Ovary (tissue), 9 donors: ENCODE data around the gene ZNF155. TPM values are rescaled to one million over a fixed set of nuclear protein-coding genes. Genes with fewer than 3 reads are reported as not detected.

ENCODE experiments used
- DNase-seq, 5 donors: peaks; one replicate each; pipeline ENCODE4 v3.0.0-alpha.2; 2019 to 2020
- H3K27ac ChIP-seq, 2 donors: fragments of 200-600 bp; one replicate each; pipeline versions ENCODE4 v1.5.1 to v1.8.0; 2019 to 2022
- H3K27me3 ChIP-seq: fragments of 200-600 bp; one replicate; pipeline ENCODE4 v1.8.0; 2022
- H3K36me3 ChIP-seq: fragments of 200-600 bp; sonication (generic); one replicate; pipeline ENCODE4 v1.5.1; 2019
- H3K4me1 ChIP-seq: one replicate; pipeline ENCODE4 v1.8.1; 2013; ENCODE audit warnings: mild to moderate bottlenecking, moderate library complexity; ENCODE audit not compliant: insufficient read depth
- H3K4me3 ChIP-seq: fragments of 200-600 bp; sonication (generic); one replicate; pipeline ENCODE4 v1.5.1; 2017
- H3K9me3 ChIP-seq, 2 donors: fragments of 200-600 bp in 1 of 2; sonication (generic) in 1 of 2; one replicate each; pipeline versions ENCODE4 v1.5.1 to v1.8.1; 2013 to 2019; ENCODE audit warnings: mild to moderate bottlenecking in 1 of 2, moderate library complexity in 1 of 2
- EP300 ChIP-seq: sonication (generic); formaldehyde crosslinking; IDR thresholded peaks from one replicate; pipeline ENCODE4 v1.6.1; 2017; ENCODE audit warnings: antibody characterized with exemption
- POLR2A ChIP-seq: fragments of 450-650 bp; IDR thresholded peaks from one replicate; pipeline ENCODE4 v1.6.1; 2017; ENCODE audit warnings: antibody characterized with exemption, mild to moderate bottlenecking, moderate library complexity
- WGBS, 3 donors: extraction: QIAGEN DNeasy Blood & Tissue Kit in 1 of 3; methylation state at CpG; one replicate each; pipeline versions ENCODE4 v1.1.5 to v1.1.7; 2013 to 2017; 5-methylcytosine and 5-hydroxymethylcytosine counted together
- intact Hi-C, 4 donors: fragments of 100-400 bp; cut with DNase I; formaldehyde crosslinking; loops; one replicate each; pipeline versions ENCODE4 v1.11.0 to v1.15.1; 2022 to 2023
- polyA plus RNA-seq, 2 donors: library from polyadenylated mRNA; stranded (reverse); fragments of 200-250 nt in 1 of 2; fragments of 350-450 nt in 1 of 2; fragmentation: Illumina TruSeq in 1 of 2; extraction: RNeasy Lipid Tissue Mini Kit (QIAGEN cat#74804) in 1 of 2; gene quantifications; one replicate each; pipeline ENCODE4 v1.2.3, GENCODE V29; 2013 to 2014
- total RNA-seq, 7 donors: library from RNA; depleted of rRNA in 2 of 7; stranded (reverse); fragments of >200 nt in 2 of 7; fragmentation: NEBNext Ultra II Directional in 3 of 7; extraction: Animal tissue kit (Norgen Biotek cat#: 25700) in 3 of 7; gene quantifications; one replicate each; pipeline versions ENCODE4 v1.1.0 to v1.2.4, GENCODE V29; 2016 to 2023
- TF ChIP-seq, protein P1 (sequence below), 3 donors: fragments of 450-650 bp in 2 of 3; fragments of 200-600 bp in 1 of 3; IDR thresholded peaks; one replicate each; pipeline versions ENCODE4 v1.5.1 to v1.8.0; 2016 to 2022; ENCODE audit warnings: antibody characterized with exemption in 3 of 3, mild to moderate bottlenecking in 1 of 3
- donor health status: DM: no; HTN: no; CAD: no; lungs with moderate emphysema.
- donor health status: DM: no; HTN: no; CAD: no.
- donor health status: Bipolar disorder and iron deficiency.
- donor health status: DM: yes; HTN: yes; CAD: no.
- donor health status: DM: no; HTN: no; CAD: no.
- donor health status: DM: yes; HTN: yes; CAD: no.

ZNF155 gene
- total and polyA plus RNA-seq, 9 donors = 3.7 to 13.2 (median 10.4) TPM

DNA sequence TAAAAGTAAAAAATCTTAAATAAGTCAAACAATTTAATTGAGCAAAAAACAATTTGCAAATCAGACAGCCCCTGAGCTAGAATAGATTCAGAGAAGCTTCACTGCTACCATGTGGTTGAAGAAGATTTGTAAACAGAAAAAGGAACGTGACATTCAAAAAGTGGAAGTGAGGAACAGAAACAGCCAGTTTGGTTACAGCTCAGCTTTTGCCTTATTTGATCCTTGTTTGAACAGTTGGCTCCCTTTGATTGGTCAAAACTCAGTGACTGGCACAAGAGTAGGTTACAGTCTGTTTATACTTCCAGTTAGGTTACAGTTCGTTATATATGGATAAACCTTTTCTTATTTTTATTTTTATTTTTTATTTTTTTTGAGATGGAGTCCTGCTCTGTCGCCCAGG lies 27.2 kb upstream of the ZNF155 start:
- Histone ChIP-seq H3K4me3 (no peak overlapping the region), H3K27me3 (no peaks in the 10 kb centered on the region), H3K27ac (no peak overlapping the region), H3K4me1 (no peaks in the 10 kb centered on the region), H3K36me3 (no peaks in the 10 kb centered on the region), H3K9me3 (peaks cover 5 to 44% of the 10 kb centered on the region in 2 donors)
- intact Hi-C loops = no loop called here
- TF ChIP-seq, protein P1, sequence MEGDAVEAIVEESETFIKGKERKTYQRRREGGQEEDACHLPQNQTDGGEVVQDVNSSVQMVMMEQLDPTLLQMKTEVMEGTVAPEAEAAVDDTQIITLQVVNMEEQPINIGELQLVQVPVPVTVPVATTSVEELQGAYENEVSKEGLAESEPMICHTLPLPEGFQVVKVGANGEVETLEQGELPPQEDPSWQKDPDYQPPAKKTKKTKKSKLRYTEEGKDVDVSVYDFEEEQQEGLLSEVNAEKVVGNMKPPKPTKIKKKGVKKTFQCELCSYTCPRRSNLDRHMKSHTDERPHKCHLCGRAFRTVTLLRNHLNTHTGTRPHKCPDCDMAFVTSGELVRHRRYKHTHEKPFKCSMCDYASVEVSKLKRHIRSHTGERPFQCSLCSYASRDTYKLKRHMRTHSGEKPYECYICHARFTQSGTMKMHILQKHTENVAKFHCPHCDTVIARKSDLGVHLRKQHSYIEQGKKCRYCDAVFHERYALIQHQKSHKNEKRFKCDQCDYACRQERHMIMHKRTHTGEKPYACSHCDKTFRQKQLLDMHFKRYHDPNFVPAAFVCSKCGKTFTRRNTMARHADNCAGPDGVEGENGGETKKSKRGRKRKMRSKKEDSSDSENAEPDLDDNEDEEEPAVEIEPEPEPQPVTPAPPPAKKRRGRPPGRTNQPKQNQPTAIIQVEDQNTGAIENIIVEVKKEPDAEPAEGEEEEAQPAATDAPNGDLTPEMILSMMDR (IDR thresholded peaks at IDR 0.05) = no peak
- TF ChIP-seq POLR2A (no peak), EP300 (no peak)
- 94 to 98% (median 96%) methylated on average over 3 of the region's 3 CpGs for WGBS, 3 donors
- DNase-seq = no peak

DNA sequence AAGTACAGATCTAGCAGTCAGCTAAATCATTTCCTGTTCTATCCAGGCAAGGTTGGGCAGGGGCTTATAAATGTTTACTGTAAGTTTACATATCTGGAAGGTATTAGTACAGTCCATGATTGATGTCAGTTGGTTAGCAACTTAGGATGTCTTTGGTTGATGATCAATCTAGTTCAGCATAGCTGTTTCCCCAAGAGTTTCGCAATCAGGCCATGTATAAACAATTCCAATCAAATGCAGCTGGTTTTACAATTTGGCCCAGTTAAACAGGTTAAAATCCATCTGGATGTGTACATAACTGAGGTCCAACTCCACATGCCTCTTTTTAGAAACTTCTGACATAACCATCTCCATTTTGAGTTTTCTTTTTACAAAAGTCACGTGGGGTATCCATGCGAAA lies 26.1 kb upstream of the ZNF155 start:
- no peaks in the 10 kb centered on the region for H3K36me3 ChIP-seq
- intact Hi-C loops = no loop called here
- peaks cover 5 to 49% of the 10 kb centered on the region in 2 donors for H3K9me3 ChIP-seq
- WGBS, 3 donors = 95 to 98% (median 97%) methylated on average over 3 of the region's 3 CpGs
- TF ChIP-seq EP300 (no peak), POLR2A (no peak)
- TF ChIP-seq, protein P1 (IDR thresholded peaks at IDR 0.05) = no peak
- H3K27me3 ChIP-seq = no peaks in the 10 kb centered on the region
- DNase-seq = no peak
- H3K4me3 ChIP-seq = no peak overlapping the region
- H3K4me1 ChIP-seq = no peaks in the 10 kb centered on the region
- H3K27ac ChIP-seq = no peak overlapping the region

DNA sequence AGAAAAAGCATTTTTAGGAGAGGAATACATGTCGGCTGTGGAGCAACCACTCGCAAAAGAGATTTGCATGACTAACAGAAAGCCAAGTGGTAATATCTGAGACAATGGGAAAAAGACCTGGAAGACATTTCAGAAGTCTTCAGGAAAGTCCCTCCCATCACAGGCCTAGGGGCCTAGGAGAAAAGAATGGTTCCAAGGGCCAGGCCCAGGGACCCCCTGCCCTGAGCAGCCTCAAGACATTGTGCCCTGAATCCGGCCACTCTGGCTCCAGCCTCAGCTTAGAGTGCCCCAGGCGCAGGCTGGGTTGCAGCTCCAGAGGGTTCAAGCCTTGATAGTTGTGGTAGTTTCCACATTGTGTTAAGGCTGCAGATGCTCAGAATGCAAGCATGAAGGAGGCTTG lies 23.6 kb upstream of the ZNF155 start:
- Histone ChIP-seq H3K9me3 (peaks cover 12 to 58% of the 10 kb centered on the region in 2 donors), H3K4me1 (no peaks in the 10 kb centered on the region), H3K27ac (no peak overlapping the region), H3K36me3 (peaks cover 7% of the 10 kb centered on the region), H3K4me3 (no peak overlapping the region), H3K27me3 (no peaks in the 10 kb centered on the region)
- WGBS, 3 donors = 72 to 73% (median 73%) methylated on average over 4 of the region's 4 CpGs
- TF ChIP-seq, protein P1 (IDR thresholded peaks at IDR 0.05) = no peak
- no peak for TF ChIP-seq POLR2A
- no peak for TF ChIP-seq EP300
- no peak for DNase-seq
- intact Hi-C loops = no loop called here

DNA sequence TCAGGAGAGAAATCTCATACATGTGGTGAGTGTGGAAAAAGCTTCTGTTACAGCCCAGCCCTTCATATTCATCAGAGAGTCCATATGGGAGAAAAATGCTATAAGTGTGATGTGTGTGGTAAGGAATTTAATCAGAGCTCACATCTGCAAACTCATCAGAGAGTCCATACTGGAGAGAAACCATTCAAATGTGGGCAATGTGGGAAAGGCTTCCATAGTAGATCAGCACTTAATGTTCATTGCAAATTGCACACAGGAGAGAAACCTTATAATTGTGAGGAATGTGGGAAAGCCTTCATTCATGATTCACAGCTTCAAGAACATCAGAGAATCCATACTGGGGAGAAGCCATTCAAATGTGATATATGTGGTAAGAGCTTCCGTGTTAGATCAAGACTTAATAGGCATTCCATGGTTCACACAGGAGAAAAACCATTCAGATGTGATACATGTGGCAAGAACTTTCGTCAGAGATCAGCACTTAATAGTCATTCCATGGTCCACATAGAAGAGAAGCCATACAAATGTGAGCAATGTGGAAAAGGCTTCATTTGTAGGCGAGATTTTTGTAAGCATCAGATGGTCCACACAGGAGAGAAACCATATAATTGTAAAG lies 17.8 kb upstream of the ZNF155 start:
- H3K27me3 ChIP-seq = no peaks in the 10 kb centered on the region
- intact Hi-C loops = no loop called here
- no peaks in the 10 kb centered on the region for H3K4me1 ChIP-seq
- H3K4me3 ChIP-seq = no peak overlapping the region
- TF ChIP-seq POLR2A (no peak), EP300 (no peak)
- TF ChIP-seq, protein P1 (IDR thresholded peaks at IDR 0.05) = no peak
- H3K9me3 ChIP-seq = peaks cover 36 to 80% of the 10 kb centered on the region in 2 donors
- H3K27ac ChIP-seq = no peak overlapping the region
- no peak for DNase-seq
- WGBS, 3 donors = 97 to 100% (median 98%) methylated on average over 3 of the region's 3 CpGs
- peaks cover 12% of the 10 kb centered on the region for H3K36me3 ChIP-seq
